K562 treated with DMSO at 1 percent for 48 hours (cell line): Measurements from ENCODE around the gene LCLAT1. TPM values are rescaled to one million over a fixed set of nuclear protein-coding genes. Genes with fewer than 3 reads are reported as not detected.

Source experiments
- total RNA-seq: library from RNA; unstranded; fragments of 300-600 nt; gene quantifications from 2 replicates; pipeline ENCODE4 v1.2.3, GENCODE V29; 2022; ENCODE audit warnings: low replicate concordance; ENCODE audit errors: extremely low read depth

Gene LCLAT1
- total RNA-seq, result not detected in 2 replicates

GRCh38 chr2:30447149-30448045, at the start of gene LCLAT1:
TSS of gene LCLAT1 (plus strand) at chr2:30447246. CDS start at chr2:30525591, 78,345 bp downstream.

Other genes with a start within 250 kb of the LCLAT1 start
- gene LBH, start 215.7 kb upstream of the LCLAT1 start, total RNA-seq, result not detected in 2 replicates